Cardiac fibroblast (primary cell): Measurements from ENCODE around the gene FAM229A.

Experiments
- DNase-seq, 2 donors: peaks; one replicate each; pipeline versions ENCODE4 v3.0.0 to v3.0.0-alpha.2; 2010; ENCODE audit warnings: low read depth in 2 of 2
- H3K4me3 ChIP-seq, 2 donors: replicated peaks in 1 of 2; 1 replicate in 1 of 2; 2 replicates in 1 of 2; pipeline ENCODE4 v1.5.1; 2011; ENCODE audit warnings: low read depth in 2 of 2, low read length in 2 of 2, mild to moderate bottlenecking in 2 of 2, moderate library complexity in 1 of 2
- TF ChIP-seq, protein P1 (sequence below): IDR thresholded peaks from one replicate; pipeline ENCODE4 v1.5.1; 2011; ENCODE audit warnings: low read depth, mild to moderate bottlenecking, low read length, inconsistent platforms

FAM229A gene

GRCh38 chr1:32392325-32392724 lies 30.0 kb upstream of the FAM229A start:
- peak; percentile 28 to 79 for DNase-seq
- TF ChIP-seq, protein P1, sequence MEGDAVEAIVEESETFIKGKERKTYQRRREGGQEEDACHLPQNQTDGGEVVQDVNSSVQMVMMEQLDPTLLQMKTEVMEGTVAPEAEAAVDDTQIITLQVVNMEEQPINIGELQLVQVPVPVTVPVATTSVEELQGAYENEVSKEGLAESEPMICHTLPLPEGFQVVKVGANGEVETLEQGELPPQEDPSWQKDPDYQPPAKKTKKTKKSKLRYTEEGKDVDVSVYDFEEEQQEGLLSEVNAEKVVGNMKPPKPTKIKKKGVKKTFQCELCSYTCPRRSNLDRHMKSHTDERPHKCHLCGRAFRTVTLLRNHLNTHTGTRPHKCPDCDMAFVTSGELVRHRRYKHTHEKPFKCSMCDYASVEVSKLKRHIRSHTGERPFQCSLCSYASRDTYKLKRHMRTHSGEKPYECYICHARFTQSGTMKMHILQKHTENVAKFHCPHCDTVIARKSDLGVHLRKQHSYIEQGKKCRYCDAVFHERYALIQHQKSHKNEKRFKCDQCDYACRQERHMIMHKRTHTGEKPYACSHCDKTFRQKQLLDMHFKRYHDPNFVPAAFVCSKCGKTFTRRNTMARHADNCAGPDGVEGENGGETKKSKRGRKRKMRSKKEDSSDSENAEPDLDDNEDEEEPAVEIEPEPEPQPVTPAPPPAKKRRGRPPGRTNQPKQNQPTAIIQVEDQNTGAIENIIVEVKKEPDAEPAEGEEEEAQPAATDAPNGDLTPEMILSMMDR = no peak
- H3K4me3 ChIP-seq = no peak overlapping the region

DNA sequence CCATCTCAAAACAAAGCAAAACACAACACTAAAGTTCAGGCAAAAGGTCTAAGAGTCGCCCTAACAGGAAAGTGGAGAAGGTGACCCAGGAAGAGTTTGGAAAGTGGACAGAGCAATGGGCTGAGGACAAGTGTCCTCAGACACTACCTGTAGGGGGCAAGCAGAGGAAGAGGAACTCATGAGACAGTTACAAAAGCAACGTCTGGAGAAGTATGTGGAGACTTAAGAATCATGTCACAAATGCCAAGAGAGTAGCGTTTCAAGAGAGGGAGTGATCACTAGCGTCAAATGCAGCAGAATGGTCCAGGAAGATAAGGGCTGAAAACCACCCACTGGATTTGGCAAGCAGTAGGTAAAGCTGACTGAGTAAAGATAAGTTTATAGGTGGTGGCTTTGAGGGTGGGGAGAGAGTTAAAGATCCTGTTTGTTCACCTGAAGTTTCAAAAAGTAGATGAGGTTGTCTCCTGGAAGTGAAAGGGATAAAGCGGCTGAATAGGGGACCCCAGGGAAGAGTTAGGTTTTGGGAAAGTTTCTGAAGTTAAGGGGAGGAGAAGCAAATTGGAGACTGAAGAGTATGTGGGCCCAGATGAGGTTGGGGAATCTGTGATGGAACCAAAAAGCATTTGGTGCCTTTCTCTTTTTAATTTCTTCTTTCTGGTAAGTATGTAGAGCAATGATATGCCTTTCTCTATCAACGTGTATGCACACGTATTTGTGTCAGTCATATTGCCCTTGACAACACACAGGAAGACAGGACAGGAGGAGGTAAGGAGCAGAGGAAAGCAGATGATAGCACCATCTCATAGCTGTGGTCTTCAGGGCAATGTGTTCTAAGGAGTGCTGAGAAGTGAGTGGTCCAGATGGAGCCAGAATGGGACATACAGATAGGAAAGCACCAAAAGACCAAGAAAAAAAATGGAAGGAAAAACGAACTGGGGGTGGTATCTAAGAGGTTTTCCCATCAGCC lies 28.9 kb upstream of the FAM229A start:
- DNase-seq = peak in 1 of 2 donors; percentile 22
- no peak overlapping the region for H3K4me3 ChIP-seq
- TF ChIP-seq, protein P1 = no peak

- H3K4me3 ChIP-seq = no peak overlapping the region
- TF ChIP-seq, protein P1 = no peak
- DNase-seq = peak in 1 of 2 donors; percentile 48
Observed at GRCh38 chr1:32388641-32389040, 26.4 kb upstream of the FAM229A start.

DNA sequence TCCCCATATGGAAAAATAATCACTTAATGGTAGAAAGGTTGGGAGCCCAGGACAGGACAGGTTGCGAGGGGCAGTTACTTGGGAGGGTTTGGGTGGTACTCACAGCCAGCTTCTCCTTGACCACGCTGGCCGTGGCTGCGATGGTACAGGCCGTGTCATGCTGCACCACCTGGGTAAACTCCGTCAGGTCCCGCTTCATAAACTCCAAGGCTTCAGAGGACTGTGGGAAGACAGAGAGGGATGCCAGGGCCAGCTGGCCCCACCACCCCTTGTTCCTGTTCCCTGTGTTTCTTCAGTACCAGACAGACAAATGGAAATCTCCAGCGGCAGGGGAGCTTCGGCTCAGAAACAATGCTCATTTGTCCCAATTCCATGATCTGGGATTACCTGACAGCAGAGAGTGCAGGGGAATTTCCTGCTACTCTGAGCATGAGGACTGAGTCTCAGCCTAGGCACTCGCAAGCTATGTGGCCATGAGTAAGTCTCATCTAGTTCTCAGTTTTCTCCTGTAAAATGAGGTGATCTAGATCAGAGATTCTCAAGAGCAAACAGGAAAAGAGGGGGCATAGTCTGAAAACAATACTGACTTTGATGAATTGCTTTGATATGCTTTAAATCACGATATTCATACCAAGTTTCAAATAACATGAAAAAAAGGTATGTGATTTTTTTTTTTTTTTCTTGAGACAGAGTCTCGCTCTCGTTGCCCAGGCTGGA lies 24.5 kb upstream of the FAM229A start:
- no peak overlapping the region for H3K4me3 ChIP-seq
- TF ChIP-seq, protein P1 = no peak
- no peak for DNase-seq

GRCh38 chr1:32380057-32380456 lies 17.8 kb upstream of the FAM229A start:
- TF ChIP-seq, protein P1 = no peak
- DNase-seq = no peak
- no peak overlapping the region for H3K4me3 ChIP-seq

GRCh38 chr1:32377541-32378220 lies 15.4 kb upstream of the FAM229A start:
- TF ChIP-seq, protein P1 = no peak

More at GRCh38 chr1:32377541-32378220, 15.4 kb upstream of the FAM229A start:
- H3K4me3 ChIP-seq = no peak overlapping the region
- no peak for DNase-seq
